HG02571 (cell line): ENCODE data around the gene SMIM1.
"Not testable (repeated sequence)": the region's sequence is repeated elsewhere in the genome, so short reads cannot be mapped to it uniquely, and the experiment has no call there.

Experiments used
- ATAC-seq: cut with Tn5 transposase; IDR thresholded peaks from one replicate; pipeline ENCODE4 v1.9.1; 2021; ENCODE audit warnings: mild to moderate bottlenecking, moderate library complexity; ENCODE audit not compliant: unreplicated experiment

The SMIM1 gene

DNA sequence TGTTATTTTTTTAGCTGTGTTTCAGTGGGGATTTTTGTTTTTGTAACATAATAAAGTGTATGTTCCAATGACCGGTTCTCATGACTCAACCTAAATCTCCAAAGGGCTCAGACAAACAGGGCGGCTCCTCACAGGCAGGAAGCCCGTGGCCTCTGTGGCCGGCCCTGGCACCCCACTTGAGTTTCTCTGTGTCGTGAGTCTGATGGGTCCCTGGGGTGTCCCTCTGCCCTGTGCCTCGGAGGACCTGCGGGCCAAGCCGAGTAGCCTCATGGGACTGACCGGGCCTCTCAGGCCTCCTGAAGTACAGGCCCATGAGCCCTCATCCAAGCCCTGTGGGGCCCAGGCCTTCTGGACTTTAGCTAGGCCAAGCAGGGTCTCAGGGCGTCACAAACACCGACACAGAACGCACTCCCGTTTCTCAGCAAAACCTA, 36.4 kb upstream of the SMIM1 start:
- ATAC-seq, result no peak

DNA sequence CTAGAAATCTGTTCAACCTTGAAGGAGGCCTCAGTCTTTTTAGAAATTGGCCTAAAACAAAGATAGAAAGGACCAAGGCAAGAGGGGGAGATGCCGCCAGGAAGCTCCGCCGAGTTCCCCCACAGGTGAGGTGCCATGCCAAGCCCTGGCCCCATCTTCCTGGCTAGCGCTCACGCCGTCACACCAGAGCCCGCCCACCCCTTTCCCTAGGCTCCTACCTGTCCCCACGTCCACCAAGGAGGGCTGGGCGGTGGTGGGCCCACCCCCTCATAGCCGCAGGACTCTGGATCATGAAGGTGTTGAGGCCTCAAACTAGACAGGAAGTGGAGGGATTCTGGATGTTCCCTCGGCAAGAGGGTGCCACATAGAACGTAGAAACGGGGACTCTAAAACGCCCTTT, 35.8 kb upstream of the SMIM1 start:
- ATAC-seq, result no peak

DNA sequence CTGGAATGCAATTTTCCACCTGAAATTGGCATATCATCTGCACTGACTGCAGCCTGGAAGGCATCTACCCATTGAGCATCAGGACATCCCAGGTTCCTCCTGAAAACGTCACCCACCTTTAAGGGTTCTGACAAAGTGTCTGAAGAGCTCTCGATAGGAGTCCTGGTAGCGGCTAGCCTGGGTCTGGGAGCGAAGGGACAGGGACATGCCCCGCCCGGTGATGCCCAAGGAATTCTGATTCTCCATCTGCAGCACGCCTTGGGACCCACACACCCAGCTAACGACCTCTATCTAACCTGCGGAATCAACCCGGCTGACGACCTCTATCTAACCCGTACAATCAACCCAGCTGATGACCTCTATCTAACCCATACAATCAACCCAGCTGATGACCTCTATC, 33.6 kb upstream of the SMIM1 start:
- ATAC-seq, result no peak

DNA sequence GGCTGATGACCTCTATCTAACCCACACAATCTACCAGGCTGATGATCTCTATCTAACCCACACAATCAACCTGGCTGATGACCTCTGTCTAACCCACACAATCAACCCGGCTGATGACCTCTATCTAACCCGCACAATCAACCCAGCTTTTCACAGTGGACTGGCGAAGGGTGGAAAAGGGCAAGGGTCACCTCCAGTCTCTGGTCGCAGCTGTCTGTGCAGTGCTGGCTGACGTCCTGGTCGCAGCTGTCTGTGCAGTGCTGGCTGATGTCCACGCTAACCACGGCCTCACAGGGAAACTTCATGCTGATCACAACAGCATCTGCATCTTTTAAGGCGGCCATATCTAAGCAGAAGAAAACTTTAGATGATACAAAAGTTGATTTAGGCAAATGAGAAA, 32.5 kb upstream of the SMIM1 start:
- no peak for ATAC-seq

DNA sequence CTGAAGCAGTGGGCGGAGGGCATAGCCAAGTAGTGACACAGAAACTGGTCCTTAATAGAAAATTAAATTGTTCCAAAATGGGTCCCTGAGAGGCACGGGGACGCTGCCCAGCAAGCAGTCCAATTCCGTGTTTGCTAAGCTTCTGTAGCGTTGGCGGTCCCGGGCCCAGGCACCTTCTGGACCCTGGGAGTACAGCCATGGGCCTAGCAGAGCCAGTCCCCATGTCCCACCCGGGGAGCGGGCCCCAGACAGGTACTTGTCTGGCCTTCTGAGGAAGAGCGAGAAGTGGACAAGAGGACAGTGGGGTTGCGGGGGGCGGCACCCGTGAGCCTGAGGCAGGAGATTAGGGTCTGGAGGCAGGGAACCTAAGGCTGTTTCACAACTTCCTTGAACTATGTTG, 31.8 kb upstream of the SMIM1 start:
- ATAC-seq, result no peak

DNA sequence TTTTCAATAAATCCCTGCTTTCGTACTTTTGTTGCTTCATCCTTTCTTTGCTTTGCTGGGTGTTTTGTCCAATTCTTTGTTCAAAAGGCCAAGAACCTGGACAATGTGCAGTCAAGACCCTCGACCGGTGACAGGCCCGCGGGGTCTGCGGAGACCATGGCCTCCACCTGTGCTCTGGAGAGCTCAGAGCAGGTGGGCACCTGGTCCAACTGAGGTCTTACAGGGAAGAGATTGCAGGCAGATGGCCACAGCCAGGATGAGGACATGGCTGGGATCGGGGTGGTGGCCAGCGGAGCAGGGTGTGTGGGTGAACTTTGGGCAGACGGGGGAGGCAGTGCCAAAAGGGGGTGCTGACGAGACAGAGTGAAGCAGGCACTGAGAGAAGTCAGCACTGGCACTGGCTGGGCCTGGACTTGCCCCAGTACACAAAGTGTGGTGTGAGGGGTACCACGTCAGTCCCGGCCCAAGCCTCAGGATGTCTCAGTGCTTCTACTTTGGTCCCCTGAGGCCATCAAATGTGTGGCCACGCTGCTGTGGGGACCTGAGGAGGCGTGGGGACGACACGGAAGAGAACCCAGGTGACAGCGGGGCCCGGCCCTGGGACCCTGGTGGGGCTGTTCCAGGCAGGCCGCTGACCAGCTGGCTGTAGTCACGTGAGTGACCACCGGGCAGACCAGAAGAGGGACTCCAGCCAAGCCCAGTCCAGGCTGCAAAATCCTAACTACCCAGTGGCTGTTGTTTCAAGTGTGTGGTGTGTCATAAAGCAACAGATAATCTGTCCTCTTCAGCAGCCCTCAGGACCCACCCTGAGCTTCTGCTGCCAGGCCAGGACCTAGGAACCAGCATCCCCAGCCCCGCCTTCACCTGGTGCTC, 30.7 kb upstream of the SMIM1 start:
- ATAC-seq, result no peak

DNA sequence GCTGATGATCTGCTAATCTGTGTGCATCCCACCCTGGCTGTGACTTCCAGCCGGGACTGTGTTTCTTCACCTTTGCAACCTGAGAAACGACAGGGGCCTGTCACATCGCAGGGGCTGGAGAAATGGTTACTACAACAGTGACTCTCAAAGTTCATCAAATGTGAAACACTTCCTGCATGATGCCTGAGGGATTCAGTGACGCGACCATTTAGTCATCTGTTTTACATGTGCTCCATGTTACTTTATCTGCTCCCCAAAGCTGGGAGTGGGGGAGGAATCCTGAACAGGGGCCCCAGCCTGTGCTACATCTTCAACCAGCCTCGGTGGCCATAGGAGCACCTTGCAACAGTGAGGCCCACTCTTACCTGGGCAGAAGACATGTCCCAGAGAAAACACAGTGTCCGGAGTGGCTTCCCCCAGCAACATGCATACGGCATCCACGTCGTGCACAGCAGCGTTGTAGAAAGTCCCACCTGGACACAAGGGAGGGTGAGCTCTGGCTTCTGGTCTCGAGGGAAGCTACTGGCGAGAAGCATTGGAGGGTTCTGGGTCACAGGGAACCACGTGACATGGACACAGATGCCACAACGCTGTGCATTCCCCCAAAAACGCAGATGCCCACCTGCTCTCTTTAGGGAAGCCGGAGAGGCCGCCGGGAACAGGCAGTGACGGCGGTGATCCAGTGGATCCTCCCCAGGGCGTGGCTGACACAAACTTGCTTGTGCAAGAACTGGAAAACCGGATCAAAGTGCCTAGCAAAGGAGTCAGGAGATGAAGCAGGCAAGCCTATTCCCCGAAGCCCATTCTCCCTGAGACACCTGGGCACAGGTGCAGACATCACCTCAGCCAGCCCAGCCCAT, 29.9 kb upstream of the SMIM1 start:
- no peak for ATAC-seq

DNA sequence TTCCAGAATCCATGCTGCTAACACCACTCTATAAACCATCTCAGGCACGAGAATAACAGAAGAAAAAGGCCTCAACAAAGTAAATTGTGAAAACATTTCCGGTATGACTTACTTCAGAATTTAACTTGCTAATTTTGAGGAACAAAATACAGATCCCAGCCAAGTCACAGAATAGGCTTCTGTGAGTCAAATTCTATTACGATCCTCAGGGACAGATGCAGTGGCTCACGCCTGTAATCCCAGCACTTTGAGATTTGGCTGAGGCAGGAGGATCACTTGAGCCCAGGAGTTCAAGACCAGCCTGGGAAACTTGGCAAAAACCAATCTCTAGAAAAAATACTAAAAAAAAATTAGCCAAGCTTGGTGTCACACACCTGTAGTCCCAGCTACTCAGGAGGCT, 29.1 kb upstream of the SMIM1 start:
- ATAC-seq, result no peak

DNA sequence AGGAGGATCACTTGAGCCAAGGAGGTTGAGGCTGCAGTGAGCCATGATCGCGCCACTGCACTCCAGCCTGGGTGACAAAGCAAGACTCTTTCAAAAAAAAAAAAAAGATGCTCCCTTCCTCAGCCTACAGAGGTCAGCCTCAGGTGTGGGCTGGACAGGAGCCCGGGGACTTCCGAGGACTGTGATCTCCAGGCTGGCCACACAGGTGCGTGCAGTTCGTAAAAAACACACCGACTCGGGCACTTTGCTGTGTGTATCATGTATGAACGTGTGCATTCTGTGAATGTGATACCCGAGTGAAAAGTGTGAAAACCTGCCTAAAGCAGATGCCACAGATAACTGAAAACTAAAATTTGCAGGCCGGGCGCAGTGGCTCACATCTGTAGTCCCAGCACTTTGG, 28.7 kb upstream of the SMIM1 start:
- no peak for ATAC-seq

DNA sequence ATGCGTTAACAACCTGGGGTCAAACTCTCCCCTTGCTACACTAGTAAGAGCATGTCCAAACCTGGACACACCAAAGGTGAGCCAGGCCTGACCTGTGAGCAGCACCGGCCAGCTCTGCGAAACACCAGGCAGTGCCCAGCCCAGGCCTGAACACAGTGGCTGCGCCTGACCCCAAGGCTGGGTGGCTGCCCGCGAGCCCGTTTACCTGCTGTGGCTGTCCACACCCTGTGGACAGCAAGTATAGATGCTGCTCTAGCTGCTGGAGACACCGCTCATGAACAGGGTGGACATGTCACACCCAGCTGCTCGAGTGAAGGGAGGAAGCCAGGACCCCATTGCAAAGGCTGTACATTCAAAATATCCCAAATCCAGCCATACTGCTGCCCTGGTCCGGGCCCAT, 27.9 kb upstream of the SMIM1 start:
- no peak for ATAC-seq

DNA sequence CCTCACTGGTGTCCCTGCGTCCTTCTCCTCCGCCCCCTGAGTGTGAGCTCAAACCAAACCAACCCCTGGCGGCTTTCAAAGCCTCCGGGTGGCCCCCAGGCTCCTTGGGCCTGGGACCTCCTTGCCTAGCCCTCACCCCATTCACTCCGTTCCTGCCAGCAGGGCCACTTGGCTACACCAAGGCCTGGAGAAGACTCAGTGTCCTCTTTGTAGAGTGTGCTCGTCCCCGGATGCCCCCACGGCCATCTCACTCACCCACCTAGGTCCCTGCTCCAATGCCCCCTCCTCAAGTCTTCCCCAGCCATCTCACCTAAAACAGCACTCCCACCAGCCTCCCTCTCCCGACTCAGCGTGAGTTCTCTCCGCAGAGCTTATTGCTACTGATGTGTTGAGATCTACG, 27.5 kb upstream of the SMIM1 start:
- ATAC-seq, result no peak

DNA sequence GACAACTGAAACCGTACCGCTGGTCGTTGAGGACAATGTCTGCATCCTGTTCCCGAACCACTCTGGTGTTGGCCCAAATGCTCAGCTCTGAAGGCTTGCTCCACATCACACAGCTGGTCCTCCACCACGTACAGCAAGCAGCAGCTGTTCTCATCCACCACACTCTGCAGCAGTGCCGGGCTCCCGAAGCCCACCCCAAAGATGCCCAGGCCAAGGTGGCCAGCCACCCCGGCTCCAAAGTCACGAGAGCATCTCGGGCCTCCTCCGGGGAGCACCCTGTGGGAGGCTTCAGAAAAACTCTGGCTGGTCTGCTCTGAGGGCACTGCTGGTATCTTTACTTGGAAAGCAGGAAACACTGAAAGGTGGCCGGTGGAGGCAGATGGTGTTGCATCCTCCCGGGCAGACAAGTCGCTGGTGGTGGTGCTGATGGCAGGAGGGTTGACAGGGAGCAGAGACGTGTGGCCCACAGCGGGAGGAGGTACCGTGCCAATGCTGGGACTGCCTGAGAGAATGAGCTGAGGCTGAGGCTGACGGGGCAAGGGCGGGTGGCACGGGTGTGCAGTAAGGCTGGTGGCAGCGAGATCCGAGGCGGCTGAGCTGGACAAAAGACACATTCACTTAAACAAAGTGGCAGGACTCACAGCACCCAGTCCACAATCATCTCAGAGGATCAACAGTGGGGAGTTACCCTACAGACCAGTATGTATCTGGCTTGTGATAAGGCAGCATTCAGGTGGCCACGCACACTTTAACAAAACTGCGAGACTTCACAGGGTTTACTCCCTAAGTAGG, 26.8 kb upstream of the SMIM1 start:
- no peak for ATAC-seq

DNA sequence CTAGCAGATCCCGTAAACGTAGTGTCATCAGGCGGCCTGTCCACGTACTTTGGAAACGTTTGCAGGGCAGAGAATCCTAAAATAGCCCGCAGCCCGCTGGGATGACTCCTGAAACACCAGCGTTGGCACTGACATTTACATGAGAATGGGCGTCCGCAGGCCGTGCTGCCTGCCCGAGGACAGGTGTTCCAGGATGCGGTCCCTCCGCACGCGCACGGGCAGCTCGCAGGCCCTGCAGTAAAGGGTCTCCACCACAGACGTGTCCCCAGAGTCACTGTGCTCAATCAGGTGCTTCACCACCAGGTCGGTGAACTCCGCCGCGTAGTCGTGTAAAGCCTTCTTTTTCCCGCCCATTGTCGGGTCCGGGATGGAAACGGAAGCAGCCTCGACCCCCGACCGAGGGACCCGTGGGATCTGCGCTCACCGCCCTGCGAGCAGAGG, 26.1 kb upstream of the SMIM1 start:
- no peak for ATAC-seq

DNA sequence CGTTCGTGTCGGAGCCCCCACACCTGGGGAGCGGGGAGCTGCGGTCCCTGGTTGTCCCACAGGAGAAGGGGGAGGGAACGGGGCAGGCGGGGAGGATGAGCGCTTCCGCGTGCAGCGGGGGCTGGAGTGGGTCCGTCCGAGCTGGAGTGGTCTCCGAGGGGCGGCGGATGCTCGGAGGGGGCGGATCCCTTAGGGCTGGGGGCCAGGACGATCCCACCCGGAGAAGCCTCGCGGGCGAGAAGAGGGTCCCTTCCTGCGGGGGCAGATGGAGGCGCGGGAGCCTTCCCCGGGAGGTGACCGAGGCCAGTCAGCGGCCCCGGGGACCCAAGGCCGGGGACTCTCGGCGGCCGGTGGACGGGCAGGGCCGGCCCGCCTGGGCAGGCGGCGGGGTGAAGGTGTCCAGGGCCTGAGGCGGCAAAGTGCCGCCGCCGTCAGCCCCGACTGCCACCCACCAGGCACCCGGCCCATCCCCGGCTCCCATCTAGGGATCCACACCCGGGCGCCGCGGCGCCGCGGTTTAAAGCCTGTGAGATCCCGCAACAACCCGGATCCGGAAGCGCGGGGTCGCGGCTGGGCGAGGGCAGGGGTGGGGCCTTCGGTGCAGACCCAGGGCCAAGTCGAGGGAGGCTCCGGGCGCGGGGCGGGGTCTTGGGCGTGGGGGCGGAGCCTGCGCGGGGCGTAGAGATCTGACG, 25.6 kb upstream of the SMIM1 start:
- no peak for ATAC-seq

DNA sequence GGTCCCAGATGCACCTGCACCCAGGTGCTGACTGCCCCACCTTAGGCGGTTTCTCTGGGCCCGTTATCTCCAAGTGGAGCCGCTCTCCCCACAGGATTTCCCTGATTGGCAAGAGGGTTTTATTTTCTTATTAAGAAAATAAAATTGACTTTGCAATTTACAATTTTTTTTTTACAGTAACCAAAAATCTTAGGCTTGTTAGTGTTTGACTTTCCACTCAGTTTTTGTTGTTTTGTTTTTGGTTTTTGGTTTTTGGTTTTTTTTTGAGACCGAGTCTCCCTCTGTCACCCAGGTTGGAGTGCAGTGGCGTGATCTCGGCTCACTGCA, 25.1 kb upstream of the SMIM1 start:
- no peak for ATAC-seq

DNA sequence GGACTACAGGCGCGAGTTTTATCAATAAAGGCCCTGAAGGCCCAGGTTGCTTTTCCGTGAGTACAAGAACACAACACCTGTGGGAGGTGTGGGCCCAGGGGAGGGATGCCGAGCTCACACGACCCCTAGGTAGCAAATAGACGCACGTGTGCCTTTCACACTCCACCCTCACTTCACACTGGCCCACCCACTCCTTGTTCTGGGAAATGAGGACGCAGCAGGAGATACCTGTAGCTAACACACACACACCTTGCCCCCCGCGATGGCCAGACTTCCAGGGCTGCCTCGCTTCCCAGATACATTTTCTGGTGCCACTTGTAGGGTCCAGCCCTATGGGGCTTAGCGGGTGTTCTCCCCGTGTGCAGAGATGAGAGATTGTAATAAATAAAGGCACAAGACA, 24.6 kb upstream of the SMIM1 start:
- no peak for ATAC-seq

DNA sequence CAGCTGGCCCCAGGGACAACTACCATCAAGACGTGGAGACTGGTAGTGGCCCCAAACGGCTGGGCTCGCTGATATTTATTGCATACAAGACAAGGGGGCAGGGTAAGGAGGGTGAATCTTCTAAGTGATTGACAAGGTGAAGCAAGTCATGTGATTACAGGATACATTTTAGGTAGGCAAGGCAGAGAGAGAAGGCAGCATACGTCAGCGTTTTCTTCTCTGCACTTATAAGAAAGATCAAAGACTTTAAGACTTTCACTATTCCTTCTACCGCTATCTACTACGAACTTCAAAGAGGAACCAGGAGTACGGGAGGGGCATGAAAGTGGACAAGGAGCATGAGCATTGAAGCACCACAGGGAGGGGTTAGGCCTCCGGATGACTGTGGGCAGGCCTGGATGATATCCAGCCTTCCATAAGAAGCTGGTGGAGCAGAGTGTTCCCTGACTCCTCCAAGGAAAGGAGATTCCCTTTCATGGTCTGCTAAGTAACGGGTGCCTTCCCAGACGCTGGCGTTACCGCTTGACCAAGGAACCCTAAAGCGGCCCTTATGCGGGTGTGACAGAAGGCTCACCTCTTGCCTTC, 24.1 kb upstream of the SMIM1 start:
- not testable (repeated sequence) for ATAC-seq

DNA sequence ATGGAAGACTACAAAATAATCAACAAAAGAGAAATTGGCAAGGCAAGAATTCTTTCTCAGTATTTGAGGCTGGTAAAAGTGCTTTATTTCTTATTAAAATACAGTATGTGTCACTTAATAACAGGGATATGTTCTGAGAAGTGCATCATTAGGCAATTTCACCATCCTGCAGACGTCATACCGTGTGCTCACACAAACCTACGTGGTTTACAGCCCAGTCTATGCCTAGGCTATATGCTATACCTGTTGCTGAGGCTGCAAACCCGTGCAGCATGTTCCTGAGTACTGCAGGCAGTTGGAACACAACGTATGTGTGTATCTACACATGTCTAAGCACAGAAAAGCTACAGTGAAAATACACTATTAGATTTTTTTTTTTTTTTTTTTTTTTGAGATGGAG, 23.0 kb upstream of the SMIM1 start:
- ATAC-seq, result no peak

DNA sequence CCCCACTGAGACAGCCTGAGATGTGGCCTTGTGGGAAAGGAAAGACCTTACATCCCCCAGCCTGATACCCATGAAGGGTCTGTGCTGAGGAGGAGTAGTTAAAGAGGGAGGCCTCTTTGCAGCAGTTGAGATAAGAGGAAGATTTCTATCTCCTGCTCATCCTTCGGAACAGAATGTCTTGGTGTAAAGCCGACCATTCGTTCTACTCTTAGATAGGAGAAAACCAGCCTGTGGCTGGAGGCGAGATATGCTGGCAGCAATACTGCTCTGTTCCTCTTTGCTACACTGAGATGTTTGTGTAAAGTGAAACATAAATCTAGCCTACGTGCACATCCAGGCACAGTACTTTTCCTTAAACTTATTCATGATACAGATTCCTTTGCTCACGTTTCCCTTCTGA, 21.8 kb upstream of the SMIM1 start:
- ATAC-seq, result no peak

DNA sequence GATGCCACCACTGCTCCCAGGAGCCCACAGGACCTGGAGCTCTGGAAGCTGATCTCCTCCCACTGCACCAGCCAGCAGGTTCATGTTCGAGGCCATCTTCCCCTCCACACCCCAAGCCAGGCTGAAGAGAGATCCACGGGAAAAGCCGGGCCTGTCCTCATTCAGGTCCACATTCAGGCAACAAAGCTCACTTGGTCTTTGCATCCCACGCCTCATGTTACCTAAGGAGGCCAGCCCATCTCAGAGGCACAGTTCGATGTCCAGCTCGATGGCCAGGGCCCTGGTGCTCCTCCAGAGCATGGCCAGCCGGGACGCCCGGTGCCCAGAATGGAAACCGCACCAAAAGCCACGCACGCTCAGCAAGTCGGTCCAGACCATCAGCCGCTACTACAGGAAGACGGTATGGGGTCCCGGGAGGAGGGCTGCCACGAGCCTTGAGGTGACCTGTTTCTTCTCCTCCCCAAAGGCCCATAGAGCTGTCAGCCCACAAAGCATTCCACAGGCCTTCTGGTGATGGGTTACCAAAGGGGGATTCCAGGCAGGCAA, 20.1 kb upstream of the SMIM1 start, which contains the start of gene CCDC27:
Gene CCDC27, plus strand, starts transcription at position 51 of the 546 bp plus-strand sequence. Its CDS starts 32 bp downstream, at position 83.
- ATAC-seq, result no peak
